GM21528 (cell line): ENCODE results near the gene SOX10.

Experiments used
- ATAC-seq: cut with Tn5 transposase; IDR thresholded peaks from one replicate; pipeline ENCODE4 v1.9.1; 2021; ENCODE audit warnings: mild to moderate bottlenecking, moderate library complexity; ENCODE audit not compliant: unreplicated experiment, low FRiP score

Gene SOX10

DNA sequence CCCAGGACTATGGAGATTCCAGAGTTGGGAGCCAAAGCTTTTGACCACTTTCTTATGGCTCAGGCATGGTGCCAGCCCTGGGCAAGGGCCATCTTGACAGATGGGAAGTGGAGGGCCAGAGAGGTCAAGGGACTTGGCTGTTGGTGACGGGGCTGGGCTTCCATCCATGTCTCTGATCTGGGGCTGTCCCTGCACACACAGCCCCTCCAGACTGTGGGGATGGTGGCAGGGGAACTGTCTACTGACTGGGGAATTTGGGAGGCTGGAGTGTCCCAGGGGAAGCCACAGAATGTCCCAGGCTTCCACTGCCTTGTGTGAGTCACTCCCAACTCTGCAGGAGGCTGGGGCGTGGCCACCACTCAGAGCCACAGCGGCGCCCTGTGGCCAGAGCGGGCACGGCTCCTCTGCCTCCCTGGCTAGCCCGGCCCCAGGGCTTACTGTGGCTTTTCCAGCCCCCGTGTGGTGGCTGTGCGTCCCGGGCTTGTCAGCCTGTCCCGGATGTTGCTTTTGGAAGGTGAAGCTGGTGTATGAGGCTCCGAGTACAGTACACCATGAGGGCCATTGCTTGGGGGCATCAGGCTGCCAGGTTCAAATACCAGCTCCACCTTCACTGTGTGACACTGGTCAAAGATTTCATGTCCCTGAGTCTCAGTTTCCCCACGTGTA lies 50.5 kb downstream of the SOX10 start:
- ATAC-seq, result no peak

DNA sequence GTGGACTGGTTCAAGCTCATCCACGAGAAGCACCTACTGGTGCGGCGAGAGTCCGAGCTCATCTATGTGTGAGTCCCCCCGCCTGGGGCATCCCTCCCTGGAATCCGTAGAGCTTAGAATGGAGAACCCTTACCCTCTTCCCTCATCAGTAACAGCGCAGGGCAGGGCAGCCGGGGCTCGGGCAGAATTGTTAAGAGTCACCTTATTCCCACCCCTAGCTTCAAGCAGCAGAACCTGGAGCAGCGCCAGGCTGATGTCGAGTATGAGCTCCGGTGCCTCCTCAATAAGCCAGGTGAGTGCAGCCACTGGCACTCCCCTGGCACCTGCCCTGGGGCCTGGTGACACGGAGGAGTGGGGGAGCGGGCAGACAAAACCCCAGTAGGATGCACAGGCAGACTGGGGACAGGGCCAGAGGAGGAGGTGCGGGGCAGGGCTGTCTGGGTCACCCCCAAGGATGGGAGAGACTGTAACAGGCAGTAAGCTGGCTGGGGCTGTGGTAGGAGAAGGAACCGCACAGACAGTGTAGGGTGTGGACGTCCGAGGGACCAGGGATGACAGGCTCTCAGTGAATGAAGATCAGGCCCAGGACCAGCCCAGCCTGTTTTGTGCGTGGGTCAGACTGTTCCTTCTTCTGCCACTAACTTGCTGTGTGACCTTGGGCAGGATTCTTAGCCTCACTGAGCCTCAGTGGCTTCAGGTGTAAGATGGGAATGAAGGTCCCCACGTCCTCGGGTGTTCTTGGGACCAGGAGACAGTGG lies 51.4 kb downstream of the SOX10 start:
- ATAC-seq, result no peak

DNA sequence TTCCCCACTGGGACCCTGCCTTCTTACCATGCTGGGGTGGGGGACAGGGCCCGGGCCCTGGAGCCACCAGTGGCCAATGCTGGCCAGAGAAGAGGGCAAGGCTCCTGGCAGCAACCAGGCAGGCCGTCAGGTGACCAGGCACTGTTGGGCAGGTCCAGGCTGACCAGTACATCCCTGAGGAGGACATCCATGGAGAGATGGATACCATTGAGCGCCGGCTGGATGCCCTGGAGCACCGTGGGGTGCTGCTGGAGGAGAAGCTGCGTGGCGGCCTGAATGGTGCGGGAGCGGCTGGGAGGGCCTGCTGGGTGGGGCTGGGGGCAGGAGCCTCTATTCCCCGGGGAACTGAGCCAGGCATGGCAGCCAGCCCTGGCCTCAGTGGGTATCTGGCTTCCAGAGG lies 52.0 kb downstream of the SOX10 start:
- ATAC-seq, result no peak

DNA sequence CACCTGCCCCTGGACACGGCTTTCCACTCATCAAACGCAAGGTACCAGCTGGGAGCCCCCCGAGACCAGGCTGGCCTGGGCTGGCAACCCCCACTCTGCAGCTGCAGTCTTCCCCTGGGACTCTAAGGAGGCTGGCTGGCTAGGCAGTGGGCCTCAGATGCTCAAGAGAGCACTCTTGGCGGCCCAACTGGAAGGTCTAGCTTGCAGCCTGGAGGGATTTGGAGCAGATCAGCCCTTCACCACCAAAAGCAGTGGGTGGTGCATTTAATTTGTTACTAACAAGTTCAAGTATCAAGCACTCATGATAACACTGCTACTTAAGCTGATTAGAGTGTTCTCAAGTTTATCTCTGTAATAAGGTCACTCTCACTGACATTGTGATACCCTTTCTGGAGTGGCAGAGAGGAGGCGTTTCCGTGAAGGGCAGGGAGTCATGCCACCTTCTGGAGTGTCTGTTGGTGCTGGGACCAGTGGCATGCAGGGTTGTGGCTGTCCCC lies 52.4 kb downstream of the SOX10 start:
- no peak for ATAC-seq

DNA sequence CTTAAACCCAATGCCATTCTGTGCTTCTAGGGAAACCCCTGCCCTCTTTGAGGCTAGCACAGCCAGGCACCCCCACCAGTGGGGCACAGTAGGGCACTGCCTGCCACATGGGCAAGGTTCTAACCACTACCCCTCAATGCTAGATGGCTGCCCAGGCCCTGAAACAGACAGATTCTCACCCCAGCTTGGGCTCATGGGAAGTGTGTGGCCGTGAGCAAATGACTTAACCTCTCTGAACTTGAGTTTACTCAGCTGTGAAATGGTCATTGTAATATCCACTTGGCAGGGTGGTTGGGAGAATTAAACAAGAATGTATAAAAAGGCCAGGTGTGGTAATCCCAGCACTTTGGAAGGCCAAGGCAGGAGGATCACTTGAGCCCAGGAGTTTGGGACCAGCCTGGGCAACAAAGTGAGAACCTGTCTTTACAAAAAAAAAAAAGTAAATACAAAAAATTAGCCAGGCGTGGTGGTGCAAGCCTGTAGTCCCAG lies 53.4 kb downstream of the SOX10 start:
- no peak for ATAC-seq

DNA sequence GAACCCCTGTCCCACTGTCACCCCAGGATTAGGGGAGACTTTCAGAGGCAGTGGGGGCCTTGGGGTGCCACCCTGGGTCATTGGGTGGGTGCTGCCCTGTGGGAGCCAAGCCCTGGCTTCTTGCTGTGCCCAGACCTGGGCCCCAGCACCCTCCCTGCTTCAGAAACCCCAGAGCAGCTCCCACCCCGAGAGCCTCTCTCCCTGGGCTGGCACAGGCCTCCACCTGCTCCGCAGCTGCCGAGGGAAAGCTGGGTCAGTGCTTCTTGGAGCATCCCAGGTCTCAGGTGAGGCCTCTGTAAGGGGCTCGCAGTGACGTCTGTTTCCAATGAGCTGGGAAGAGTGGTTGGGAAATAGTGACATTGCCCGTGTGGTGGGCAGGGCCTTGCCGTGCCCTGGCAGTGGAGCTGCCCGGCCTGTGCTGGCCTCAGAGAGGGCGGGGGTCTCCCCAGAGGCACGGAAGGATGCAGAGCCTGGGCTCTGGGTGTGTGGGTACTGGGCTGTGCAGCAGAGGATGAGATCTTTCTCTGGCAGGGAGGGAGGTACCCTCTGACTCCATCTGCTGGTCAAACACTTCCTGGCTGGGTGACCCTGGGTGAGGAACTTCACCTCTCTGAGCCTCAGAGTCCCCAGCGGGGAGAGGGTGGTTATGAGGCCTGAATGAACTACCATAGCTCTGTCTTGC lies 53.9 kb downstream of the SOX10 start:
- no peak for ATAC-seq

DNA sequence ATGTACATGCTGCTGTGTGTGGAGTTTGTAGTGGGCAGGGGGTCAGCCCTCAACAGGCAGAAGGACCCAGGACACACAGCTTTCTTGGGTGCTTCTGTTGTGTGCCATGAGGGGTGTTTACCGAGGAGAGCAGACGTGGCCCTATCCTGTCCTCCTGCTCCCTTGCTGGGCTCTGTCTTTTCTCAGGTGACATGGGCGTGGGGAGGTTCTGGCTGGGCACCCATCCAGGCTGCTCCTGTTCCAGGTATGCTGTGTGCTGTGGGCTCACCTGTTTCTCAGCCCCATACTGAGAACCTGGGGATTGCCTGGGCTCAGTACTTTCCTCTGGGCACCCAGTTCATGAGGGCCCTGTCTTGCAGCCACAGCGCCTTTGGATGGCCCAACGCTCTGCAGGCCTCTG lies 55.0 kb downstream of the SOX10 start:
- ATAC-seq, result no peak

DNA sequence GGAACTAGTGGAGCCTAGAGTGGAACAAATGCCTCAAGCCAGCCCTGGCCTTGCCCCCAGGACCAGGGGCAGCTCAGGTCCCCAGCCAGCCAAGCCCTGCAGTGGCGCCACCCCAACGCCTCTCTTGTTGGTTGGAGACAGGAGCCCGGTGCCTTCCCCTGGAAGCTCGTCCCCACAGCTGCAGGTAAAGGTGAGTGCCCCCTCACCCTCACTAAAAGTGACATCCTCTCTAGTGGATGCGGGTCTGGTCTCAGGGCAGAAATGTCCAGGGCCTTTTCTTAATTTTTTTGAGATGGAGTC lies 56.8 kb downstream of the SOX10 start:
- ATAC-seq, result no peak

DNA sequence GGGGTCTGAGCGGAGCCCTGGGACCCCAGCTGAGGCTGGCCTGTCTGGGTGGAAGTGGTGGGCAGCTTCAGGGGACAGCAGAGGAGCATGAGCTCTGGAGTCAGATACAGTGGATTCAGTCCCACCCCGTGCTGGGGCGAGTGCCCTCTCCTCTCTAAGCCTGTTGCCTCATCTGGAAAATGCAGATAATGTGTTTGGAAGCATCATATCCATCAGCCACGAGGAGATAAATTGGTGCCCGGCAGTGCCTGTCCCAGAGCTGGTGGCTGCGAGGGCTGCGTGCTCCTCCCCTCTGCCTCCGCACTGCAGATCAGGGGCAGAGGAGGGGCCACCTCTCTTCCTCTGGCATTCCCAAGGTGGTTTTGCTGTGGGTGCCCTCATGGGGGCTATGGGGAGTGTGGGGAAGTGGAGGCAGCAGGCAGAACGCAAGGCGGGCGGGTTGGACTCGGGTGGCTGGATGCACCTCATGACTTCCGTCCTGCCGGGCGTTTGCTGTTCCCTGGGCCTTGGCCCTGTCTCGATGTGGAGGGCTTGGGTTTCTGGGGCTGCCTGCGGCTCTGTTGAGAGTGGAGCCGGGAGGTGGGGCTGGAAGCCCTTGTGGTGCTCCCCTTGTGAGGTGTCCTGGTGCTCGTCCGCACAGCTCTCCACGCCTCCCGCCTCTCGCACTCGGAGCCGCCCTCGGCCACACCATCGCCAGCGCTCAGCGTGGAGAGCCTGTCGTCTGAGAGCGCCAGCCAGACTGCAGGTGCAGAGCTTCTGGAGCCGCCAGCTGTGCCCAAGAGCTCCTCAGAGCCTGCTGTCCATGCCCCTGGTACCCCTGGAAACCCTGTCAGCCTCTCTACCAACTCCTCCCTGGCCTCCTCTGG lies 57.4 kb downstream of the SOX10 start:
- ATAC-seq, result no peak

DNA sequence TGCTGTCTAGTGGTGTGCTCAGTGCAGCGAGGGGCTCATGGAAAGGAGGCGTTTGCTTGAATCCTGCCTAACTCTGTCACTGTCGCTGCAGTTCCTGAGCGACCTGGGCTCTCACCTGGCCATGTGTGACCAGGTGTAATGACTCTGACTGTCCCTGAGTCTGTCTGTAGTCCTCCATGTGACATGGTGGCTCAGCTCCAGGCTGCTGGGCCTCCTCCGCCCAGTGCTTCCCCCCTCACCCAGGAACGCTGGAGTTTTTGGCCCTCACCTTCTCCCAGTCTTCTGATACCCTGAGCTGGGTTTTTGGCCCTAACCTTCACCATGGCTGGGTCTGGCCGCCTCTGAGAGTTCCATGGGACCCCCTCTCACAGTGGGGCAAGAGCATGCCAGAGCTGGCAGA lies 58.0 kb downstream of the SOX10 start:
- ATAC-seq, result no peak

DNA sequence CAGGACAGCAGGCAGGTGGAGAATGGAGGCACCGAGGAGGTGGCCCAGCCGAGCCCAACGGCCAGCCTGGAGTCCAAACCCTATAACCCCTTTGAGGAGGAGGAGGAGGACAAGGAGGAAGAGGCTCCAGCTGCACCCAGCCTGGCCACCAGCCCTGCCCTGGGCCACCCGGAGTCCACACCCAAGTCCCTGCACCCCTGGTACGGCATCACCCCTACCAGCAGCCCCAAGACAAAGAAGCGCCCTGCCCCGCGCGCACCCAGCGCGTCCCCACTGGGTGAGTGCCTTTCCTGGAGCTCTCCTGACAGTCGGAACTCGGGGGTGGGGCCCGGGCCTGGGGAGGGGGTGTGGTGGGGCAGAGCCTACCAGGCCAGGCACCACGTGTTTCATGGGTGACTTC lies 58.6 kb downstream of the SOX10 start:
- ATAC-seq, result no peak

DNA sequence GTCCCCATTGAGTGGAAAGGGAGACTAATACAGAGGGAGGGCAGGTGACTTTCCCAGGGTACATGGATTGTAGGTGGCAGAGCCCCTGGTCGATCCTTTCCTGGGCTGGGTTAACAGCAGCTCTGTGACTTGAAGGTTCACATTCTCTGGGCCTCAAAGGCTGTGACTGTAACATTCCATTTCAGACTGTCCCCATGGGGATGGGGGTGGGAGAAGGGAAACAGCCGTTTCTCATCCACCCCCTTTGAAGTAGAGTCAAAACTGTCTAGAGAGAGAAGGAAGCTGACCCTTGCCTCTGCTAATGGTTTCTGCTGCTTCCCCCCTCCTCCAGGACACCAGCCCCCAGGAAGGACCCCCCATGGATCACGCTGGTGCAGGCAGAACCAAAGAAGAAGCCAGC lies 59.0 kb downstream of the SOX10 start:
- no peak for ATAC-seq

DNA sequence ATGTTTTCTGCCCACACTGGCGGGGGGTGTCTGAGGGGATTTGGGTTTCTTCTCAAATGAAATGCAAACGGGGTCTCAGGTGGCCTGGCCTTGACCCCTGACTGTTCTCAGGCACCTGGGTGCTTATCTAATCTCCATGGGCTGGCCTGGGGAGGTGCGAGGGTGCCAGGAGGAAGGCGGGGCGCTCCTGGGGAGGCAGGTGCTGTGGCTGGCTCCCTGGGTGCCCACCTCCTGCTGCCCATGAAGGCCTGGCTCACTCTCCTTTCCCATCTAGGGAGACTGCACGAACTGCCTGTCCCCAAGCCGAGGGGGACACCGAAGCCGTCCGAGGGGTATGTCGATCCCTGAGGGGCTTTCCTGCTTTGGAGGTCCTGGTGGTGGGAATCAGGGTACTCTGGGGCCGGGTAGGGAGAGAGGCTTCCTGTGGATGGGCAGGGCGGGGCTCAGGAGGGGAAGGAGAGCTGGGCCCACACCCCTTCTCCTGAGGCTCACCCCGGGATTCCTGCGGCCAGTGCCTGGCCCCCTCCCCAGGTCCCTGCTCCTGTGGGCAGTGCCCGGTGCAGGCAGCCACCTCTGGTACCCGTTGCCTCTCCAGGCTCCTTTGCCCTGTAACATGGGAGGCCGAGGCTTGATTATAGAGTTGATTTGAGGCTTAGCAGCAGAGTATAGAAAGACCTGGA lies 59.8 kb downstream of the SOX10 start:
- ATAC-seq, result no peak

DNA sequence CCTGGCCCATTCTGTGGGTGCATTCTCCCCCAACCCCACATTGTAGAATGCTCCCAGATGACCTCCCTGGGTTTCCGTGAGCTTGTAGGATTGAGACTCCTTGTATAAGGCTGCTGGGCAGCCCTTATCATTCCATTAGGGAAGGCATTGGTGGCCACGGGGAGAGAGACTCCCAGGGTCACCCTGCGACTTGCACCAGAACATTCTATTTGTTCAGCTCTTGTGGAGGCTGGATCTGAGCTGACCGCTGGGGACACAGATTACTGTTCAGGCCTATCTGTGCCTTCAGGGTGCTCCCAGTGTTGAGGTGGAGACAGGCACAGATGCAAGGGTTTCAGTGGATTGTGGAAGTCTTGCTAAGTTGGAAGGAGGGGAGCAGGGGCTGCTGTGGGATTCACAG lies 60.4 kb downstream of the SOX10 start:
- ATAC-seq, result no peak
